Endothelial cell (in vitro differentiated cells): ENCODE measurements around the gene PTPN9. TPM values are rescaled to one million over a fixed set of nuclear protein-coding genes. Genes with fewer than 3 reads are reported as not detected.
A peak's percentile ranks its signal among the peaks of the same experiment; 100 is the strongest.

ENCODE experiments used
- DNase-seq: peaks from one replicate; pipeline ENCODE4 v3.0.0; 2021; ENCODE audit warnings: low spot score
- H3K27ac Mint-ChIP-seq: one replicate; pipeline ENCODE4 v1.8.0; 2021; ENCODE audit warnings: mixed read lengths, inconsistent platforms; ENCODE audit not compliant: unreplicated experiment
- H3K27me3 Mint-ChIP-seq: one replicate; pipeline ENCODE4 v1.8.0; 2021; ENCODE audit warnings: mild to moderate bottlenecking, moderate library complexity, mixed read lengths, inconsistent platforms; ENCODE audit not compliant: unreplicated experiment
- H3K36me3 Mint-ChIP-seq: one replicate; pipeline ENCODE4 v1.8.0; 2021; ENCODE audit warnings: mild to moderate bottlenecking, low read depth, mixed read lengths, inconsistent platforms; ENCODE audit not compliant: unreplicated experiment
- H3K4me1 Mint-ChIP-seq: one replicate; pipeline ENCODE4 v1.8.0; 2021; ENCODE audit warnings: mild to moderate bottlenecking, mixed read lengths, inconsistent platforms; ENCODE audit not compliant: unreplicated experiment
- H3K4me3 Mint-ChIP-seq: one replicate; pipeline ENCODE4 v1.8.0; 2021; ENCODE audit warnings: mild to moderate bottlenecking, mixed read lengths, inconsistent platforms; ENCODE audit not compliant: unreplicated experiment
- H3K9me3 Mint-ChIP-seq: one replicate; pipeline ENCODE4 v1.8.0; 2021; ENCODE audit warnings: mixed read lengths, inconsistent platforms; ENCODE audit not compliant: unreplicated experiment
- total RNA-seq: library from RNA; stranded (reverse); fragmentation: NEBNext Ultra II Directional; extraction: Animal tissue kit (Norgen Biotek cat#: 25700); gene quantifications from one replicate; pipeline ENCODE4 v1.2.1, GENCODE V29; 2021; ENCODE audit not compliant: unreplicated experiment
- TF ChIP-seq, protein P1 (sequence below): fragments of 200-600 bp; sonication (generic); IDR thresholded peaks from one replicate; pipeline ENCODE4 v1.5.0; 2021; ENCODE audit warnings: antibody characterized with exemption; ENCODE audit not compliant: unreplicated experiment

The PTPN9 gene
- total RNA-seq, 1 donor from 2014 or later = 41.9 TPM

DNA sequence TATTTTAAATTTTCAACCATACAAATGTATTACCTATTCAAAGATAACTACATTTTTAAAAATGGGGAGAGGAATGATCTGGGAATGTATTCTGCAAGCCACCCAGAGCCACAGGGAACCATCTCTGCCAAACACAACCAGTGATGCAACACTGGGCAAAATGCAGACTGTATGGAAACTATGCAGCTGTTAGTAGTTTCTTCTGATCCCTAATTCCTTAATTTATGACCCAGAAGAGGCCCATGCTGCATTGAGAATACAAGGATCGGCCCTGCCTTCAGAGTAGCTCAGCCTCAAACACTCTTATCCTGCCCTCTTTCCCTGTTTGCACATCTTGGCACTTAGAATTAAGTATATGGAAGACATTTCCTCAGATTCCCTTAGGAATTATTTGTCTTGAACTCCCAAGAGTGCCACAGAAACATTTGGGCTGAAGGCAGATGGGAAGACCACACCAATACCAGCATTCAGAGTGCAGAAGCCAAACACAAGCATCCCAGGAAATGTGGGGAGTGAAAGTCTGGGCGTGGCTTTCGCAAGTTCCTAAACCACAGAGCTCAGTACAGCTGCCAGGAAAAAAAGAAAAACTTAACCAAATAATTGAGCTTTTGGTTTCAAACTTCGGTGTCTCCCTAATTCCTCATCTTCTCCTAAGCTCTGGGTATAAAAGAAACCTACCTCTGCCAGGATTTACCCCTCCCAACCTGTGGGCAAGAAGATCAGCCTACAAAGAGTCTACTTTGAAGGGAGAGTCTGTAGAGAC, 41.1 kb upstream of the PTPN9 start:
- no peak for DNase-seq
- no peaks in the 10 kb centered on the region for H3K27me3 Mint-ChIP-seq
- no peaks in the 10 kb centered on the region for H3K9me3 Mint-ChIP-seq
- H3K4me3 Mint-ChIP-seq = no peak overlapping the region
- no peak overlapping the region for H3K27ac Mint-ChIP-seq
- TF ChIP-seq, protein P1, sequence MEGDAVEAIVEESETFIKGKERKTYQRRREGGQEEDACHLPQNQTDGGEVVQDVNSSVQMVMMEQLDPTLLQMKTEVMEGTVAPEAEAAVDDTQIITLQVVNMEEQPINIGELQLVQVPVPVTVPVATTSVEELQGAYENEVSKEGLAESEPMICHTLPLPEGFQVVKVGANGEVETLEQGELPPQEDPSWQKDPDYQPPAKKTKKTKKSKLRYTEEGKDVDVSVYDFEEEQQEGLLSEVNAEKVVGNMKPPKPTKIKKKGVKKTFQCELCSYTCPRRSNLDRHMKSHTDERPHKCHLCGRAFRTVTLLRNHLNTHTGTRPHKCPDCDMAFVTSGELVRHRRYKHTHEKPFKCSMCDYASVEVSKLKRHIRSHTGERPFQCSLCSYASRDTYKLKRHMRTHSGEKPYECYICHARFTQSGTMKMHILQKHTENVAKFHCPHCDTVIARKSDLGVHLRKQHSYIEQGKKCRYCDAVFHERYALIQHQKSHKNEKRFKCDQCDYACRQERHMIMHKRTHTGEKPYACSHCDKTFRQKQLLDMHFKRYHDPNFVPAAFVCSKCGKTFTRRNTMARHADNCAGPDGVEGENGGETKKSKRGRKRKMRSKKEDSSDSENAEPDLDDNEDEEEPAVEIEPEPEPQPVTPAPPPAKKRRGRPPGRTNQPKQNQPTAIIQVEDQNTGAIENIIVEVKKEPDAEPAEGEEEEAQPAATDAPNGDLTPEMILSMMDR = no peak
- H3K4me1 Mint-ChIP-seq = peaks cover 3% of the 10 kb centered on the region
- peaks cover 22% of the 10 kb centered on the region for H3K36me3 Mint-ChIP-seq

DNA sequence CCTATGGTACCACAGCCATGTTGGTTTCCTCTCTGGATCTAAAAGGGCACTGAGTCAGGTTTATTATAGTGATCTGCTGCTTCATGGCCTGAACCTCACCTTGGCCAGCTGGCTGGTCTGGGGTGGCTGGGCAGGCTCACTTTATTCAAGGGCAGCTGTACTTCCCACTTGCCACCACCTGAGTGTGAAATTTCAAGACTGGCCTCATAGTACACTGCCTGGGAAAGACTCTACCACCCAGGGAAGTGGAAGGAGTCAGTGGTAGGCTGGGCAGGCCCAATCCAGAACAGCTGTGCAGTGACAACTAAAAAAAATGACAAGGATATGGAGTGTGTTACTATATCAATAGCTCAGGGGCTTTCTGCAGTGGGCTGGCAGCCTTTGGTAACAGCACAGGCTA, 37.7 kb upstream of the PTPN9 start:
- TF ChIP-seq, protein P1 = no peak
- Mint-ChIP-seq H3K36me3 (peaks cover 35% of the 10 kb centered on the region), H3K4me1 (peaks cover 3% of the 10 kb centered on the region), H3K27ac (no peak overlapping the region), H3K4me3 (no peak overlapping the region), H3K27me3 (no peaks in the 10 kb centered on the region), H3K9me3 (no peaks in the 10 kb centered on the region)
- DNase-seq = no peak

DNA sequence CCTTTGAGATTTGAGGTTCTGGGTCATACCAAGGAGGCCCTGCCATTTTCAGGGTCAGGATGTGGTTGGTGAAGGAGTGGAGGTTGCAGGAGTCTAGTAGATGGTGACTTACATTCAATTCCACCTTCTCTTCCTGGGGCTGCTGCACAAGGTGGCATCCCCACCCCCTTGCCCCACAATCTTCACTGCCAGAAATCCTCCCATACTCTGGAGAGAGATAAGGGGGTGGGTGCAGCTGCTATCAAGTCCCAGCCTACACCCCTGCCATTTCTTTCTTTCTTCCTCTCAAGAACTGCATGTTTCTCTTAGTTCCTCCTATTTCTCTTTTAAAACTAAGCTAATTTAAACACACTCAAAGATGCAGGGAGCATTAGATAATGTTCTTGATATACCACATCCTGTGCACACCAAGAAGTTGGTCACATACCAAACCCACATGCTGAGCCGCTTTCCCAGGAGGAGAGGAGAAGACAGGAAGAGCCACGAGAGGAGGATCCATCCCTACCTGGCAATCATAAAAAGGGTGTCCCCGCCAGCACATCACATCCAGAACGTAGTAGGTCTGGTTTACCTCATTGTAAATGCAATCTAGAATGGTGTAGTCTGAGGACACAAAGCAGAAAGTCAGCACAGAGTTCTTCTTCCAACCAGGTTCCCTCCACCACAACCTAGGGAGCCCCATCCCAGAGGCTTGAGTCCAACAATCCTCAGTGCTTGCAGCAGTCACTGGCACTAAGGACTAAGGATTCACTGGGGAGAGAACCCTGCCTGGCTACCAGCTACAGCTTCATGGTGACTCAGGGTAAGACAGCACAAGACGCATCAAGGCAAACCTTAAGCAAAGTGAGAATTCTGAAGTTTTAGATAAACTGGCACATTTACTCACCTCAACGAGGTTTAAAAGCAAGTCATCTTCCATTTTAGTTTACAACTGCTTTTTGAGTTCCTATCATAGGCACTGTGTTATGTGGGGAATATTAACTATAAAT, 27.9 kb upstream of the PTPN9 start:
- no peak overlapping the region for H3K27ac Mint-ChIP-seq
- peaks cover 32% of the 10 kb centered on the region for H3K36me3 Mint-ChIP-seq
- H3K9me3 Mint-ChIP-seq = no peaks in the 10 kb centered on the region
- TF ChIP-seq, protein P1 = no peak
- DNase-seq = no peak
- no peaks in the 10 kb centered on the region for H3K4me1 Mint-ChIP-seq
- H3K27me3 Mint-ChIP-seq = no peaks in the 10 kb centered on the region
- no peak overlapping the region for H3K4me3 Mint-ChIP-seq

- TF ChIP-seq, protein P1 = no peak
- no peak for DNase-seq
- H3K27ac Mint-ChIP-seq = no peak overlapping the region
- H3K4me1 Mint-ChIP-seq = no peaks in the 10 kb centered on the region
- no peaks in the 10 kb centered on the region for H3K9me3 Mint-ChIP-seq
- no peak overlapping the region for H3K4me3 Mint-ChIP-seq
- H3K36me3 Mint-ChIP-seq = peaks cover 32% of the 10 kb centered on the region
- H3K27me3 Mint-ChIP-seq = no peaks in the 10 kb centered on the region
Observed at GRCh38 chr15:75606026-75606425, 26.9 kb upstream of the PTPN9 start.

GRCh38 chr15:75599401-75599800, 20.3 kb upstream of the PTPN9 start:
- no peaks in the 10 kb centered on the region for H3K9me3 Mint-ChIP-seq
- peaks cover 29% of the 10 kb centered on the region for H3K36me3 Mint-ChIP-seq
- H3K4me1 Mint-ChIP-seq = peaks cover 21% of the 10 kb centered on the region
- TF ChIP-seq, protein P1 = no peak
- H3K27ac Mint-ChIP-seq = peak overlapping the region; percentile 13
- H3K4me3 Mint-ChIP-seq = no peak overlapping the region
- DNase-seq = no peak
- peaks cover 4% of the 10 kb centered on the region for H3K27me3 Mint-ChIP-seq
